ENCODE results near the gene HSPA9. TPM values are rescaled to one million over a fixed set of nuclear protein-coding genes. Genes with fewer than 3 reads are reported as not detected.

The HSPA9 gene
- total RNA-seq, 2 experiments from 2014 or later = 290 to 362 TPM

GRCh38 chr5:138533973-138534941, 40.9 kb downstream of the HSPA9 start:
- DNase-seq (ENCODE audit: low spot score) = no peak
- intact Hi-C loops (cut with micrococcal nuclease; ENCODE audit: unreplicated experiment) = no loop called here
- no peak overlapping the region for H3K27ac ChIP-seq (ENCODE audit: low read depth, low read length, poor library complexity, severe bottlenecking)
- no peaks in the 10 kb centered on the region for H3K9me3 ChIP-seq (ENCODE audit: low read length)
- H3K9me2 ChIP-seq (ENCODE audit: insufficient read depth, low read length) = no peaks in the 10 kb centered on the region
- TF ChIP-seq CTCF (conservative IDR thresholded peaks at IDR 0.05; ENCODE audit: low read length) (no peak), EZH2phosphoT487 (IDR thresholded peaks at IDR 0.05; ENCODE audit: borderline replicate concordance, low read depth, low read length) (no peak)
- no peak overlapping the region for H3K4me3 ChIP-seq (ENCODE audit: low read depth, low read length, poor library complexity, severe bottlenecking)
- POLR2A ChIA-PET = interaction anchor here (0.5 to 1.1 kb wide), 3 partner anchors 9 to 441 kb away, joined by 3 to 6 read pairs (median 3); partner anchors contain the start of gene ETF1
- BruUV-seq (replicated peaks) = no TSS peak
- H4K20me1 ChIP-seq (ENCODE audit: insufficient read depth, low read length) = peaks cover 39% of the 10 kb centered on the region
- no peak overlapping the region for H2AFZ ChIP-seq (ENCODE audit: low read length)
- H3K36me3 ChIP-seq (ENCODE audit: insufficient read depth, low read length) = peaks cover 91% of the 10 kb centered on the region
- CTCF ChIA-PET (ENCODE audit: unreplicated experiment) = no interaction called here
- H3K79me2 ChIP-seq (ENCODE audit: insufficient read depth, low read depth, low read length) = peaks cover 98% of the 10 kb centered on the region
- H3K4me1 ChIP-seq (ENCODE audit: insufficient read depth, low read length, poor library complexity, severe bottlenecking) = peaks cover 2% of the 10 kb centered on the region
- no peak overlapping the region for H3K4me2 ChIP-seq (ENCODE audit: low read length)

GRCh38 chr5:138529812-138530211, 45.4 kb downstream of the HSPA9 start:
- Histone ChIP-seq H3K79me2 (ENCODE audit: insufficient read depth, low read depth, low read length) (peaks cover 97% of the 10 kb centered on the region), H4K20me1 (ENCODE audit: insufficient read depth, low read length) (peaks cover 34% of the 10 kb centered on the region), H3K4me2 (ENCODE audit: low read length) (no peak overlapping the region), H2AFZ (ENCODE audit: low read length) (no peak overlapping the region), H3K9me3 (ENCODE audit: low read length) (no peaks in the 10 kb centered on the region), H3K9me2 (ENCODE audit: insufficient read depth, low read length) (no peaks in the 10 kb centered on the region), H3K36me3 (ENCODE audit: insufficient read depth, low read length) (peaks cover 95% of the 10 kb centered on the region), H3K27ac (ENCODE audit: low read depth, low read length, poor library complexity, severe bottlenecking) (no peak overlapping the region), H3K4me3 (ENCODE audit: low read depth, low read length, poor library complexity, severe bottlenecking) (no peak overlapping the region), H3K4me1 (ENCODE audit: insufficient read depth, low read length, poor library complexity, severe bottlenecking) (no peaks in the 10 kb centered on the region)
- ChIA-PET POLR2A (interaction anchor here (0.9 to 1.7 kb wide), 3 partner anchors 13 to 19 kb away, joined by 3 to 5 read pairs (median 3); partner anchors contain the start of gene ETF1), CTCF (ENCODE audit: unreplicated experiment) (no interaction called here)
- DNase-seq (ENCODE audit: low spot score) = no peak
- TF ChIP-seq EZH2phosphoT487 (IDR thresholded peaks at IDR 0.05; ENCODE audit: borderline replicate concordance, low read depth, low read length) = no peak
- no peak for TF ChIP-seq CTCF (conservative IDR thresholded peaks at IDR 0.05; ENCODE audit: low read length)
- intact Hi-C loops (cut with micrococcal nuclease; ENCODE audit: unreplicated experiment) = no loop called here
- no TSS peak for BruUV-seq (replicated peaks)

Data from OCI-LY7 (cell line).